ENCODE results near the gene TMEM239.

The TMEM239 gene

GRCh38 chr20:2849529-2849928, 33.4 kb downstream of the TMEM239 start:
- no peak for DNase-seq (ENCODE audit: low read depth)

- DNase-seq (ENCODE audit: low read depth): no peak
Observed at GRCh38 chr20:2851086-2851485, 34.9 kb downstream of the TMEM239 start.

GRCh38 chr20:2858591-2858990, 42.4 kb downstream of the TMEM239 start:
- no peak for DNase-seq (ENCODE audit: low read depth)

- no peak for DNase-seq (ENCODE audit: low read depth)
Observed at GRCh38 chr20:2859330-2860121, 43.4 kb downstream of the TMEM239 start.

GRCh38 chr20:2864626-2865025, 48.5 kb downstream of the TMEM239 start:
- DNase-seq (ENCODE audit: low read depth): no peak

- no peak for DNase-seq (ENCODE audit: low read depth)
Observed at GRCh38 chr20:2865101-2865500, 48.9 kb downstream of the TMEM239 start.

GRCh38 chr20:2865630-2866029, 49.5 kb downstream of the TMEM239 start:
- DNase-seq (ENCODE audit: low read depth): no peak

GRCh38 chr20:2866236-2866635, 50.1 kb downstream of the TMEM239 start:
- no peak for DNase-seq (ENCODE audit: low read depth)

GRCh38 chr20:2867081-2867864, 51.1 kb downstream of the TMEM239 start:
- DNase-seq (ENCODE audit: low read depth): no peak

All from HS-27A (cell line).